Hematopoietic multipotent progenitor cell treated with erythropoietin and hydrocortisone succinate and interleukin-3 and kit ligand, for 17 days (in vitro differentiated cells): ENCODE results near the gene GPRIN3.
"Not testable (repeated sequence)": the region's sequence is repeated elsewhere in the genome, so short reads cannot be mapped to it uniquely, and the experiment has no call there.

ENCODE experiments used
- DNase-seq: peaks from one replicate; pipeline ENCODE4 v3.0.0-alpha.2; 2015; ENCODE audit warnings: low spot score

Gene GPRIN3

GRCh38 chr4:89214308-89214707 lies 93.3 kb downstream of the GPRIN3 start:
- no peak for DNase-seq

- DNase-seq, result no peak
Measured at GRCh38 chr4:89213382-89213701, 94.3 kb downstream of the GPRIN3 start.

- DNase-seq, result no peak
Measured at GRCh38 chr4:89212666-89213381, 94.8 kb downstream of the GPRIN3 start.

GRCh38 chr4:89204624-89205023 lies 103.0 kb downstream of the GPRIN3 start:
- DNase-seq, result no peak

GRCh38 chr4:89203902-89204301 lies 103.7 kb downstream of the GPRIN3 start:
- DNase-seq, result no peak

GRCh38 chr4:89199394-89199793 lies 108.2 kb downstream of the GPRIN3 start:
- not testable (repeated sequence) for DNase-seq

GRCh38 chr4:89197920-89198319 lies 109.7 kb downstream of the GPRIN3 start:
- no peak for DNase-seq

GRCh38 chr4:89196745-89197144 lies 110.9 kb downstream of the GPRIN3 start:
- DNase-seq, result no peak

- DNase-seq, result no peak
Measured at GRCh38 chr4:89196056-89196674, 111.4 kb downstream of the GPRIN3 start.

- no peak for DNase-seq
Measured at GRCh38 chr4:89193843-89194242, 113.8 kb downstream of the GPRIN3 start.
